HUDEP-2 (cell line): ENCODE measurements around the gene UVRAG.
"Not testable (repeated sequence)": the region's sequence is repeated elsewhere in the genome, so short reads cannot be mapped to it uniquely, and the experiment has no call there.

Source experiments
- DNase-seq, 76 experiments: peaks; one replicate each; lab custom pipeline; 2025; ENCODE audit not compliant: unreplicated experiment in 76 of 76; lab: John Stamatoyannopoulos, UW

UVRAG gene

DNA sequence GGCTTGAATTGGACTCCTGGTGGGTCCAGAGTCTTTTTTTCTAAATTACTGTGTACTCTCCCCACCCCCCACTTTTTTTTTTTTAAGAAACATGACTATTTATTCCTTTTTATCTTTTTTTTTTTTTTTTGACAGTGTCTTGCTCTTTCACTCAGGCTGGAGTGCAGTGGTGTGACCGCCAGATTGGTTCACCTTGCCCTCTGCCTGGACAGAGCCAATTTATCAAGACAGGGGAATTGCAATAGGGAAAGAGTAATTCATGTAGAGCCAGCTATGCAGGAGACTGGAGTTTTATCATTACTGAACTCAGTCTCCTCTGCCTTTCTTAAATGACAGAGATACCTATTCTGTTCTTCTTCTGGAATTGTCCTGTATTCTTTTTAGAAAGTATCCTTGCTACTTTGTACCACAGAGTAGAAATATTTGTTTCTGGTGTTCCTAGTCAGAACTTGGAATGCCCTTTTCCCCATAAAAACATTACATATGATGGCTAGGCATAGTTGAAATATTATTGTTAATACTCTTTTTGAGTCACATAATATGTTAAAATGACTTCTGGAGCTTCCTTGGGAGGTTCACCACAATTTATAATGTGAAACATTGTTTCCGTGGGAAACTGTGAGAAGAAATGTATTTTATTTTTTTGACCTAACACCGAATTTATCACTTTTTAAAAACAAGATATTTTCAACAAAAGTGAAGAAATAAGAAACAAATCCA lies 95.6 kb downstream of the UVRAG start:
- DNase-seq, result no peak

DNA sequence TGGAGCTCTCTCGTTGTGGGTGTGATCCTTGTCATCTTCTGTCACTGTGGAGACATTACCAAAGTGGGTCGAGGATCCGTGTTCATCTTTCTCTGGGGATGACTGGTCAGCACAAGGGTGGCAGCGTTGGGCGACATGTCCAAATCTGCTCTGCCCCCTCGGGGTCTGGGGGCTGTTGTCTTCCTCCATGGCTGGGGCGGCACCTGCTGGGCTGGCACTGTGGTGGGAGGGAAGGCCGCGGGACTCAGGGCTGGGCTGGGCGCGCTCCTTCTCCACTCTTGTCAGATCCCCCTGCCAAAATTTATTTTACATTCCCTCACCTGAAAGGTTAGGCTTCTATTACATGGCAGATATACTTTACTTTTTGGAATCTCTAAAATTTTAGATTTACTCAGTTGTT lies 96.4 kb downstream of the UVRAG start:
- no peak for DNase-seq

- DNase-seq, result no peak
Observed at GRCh38 chr11:75913984-75914383, 99.0 kb downstream of the UVRAG start.

DNA sequence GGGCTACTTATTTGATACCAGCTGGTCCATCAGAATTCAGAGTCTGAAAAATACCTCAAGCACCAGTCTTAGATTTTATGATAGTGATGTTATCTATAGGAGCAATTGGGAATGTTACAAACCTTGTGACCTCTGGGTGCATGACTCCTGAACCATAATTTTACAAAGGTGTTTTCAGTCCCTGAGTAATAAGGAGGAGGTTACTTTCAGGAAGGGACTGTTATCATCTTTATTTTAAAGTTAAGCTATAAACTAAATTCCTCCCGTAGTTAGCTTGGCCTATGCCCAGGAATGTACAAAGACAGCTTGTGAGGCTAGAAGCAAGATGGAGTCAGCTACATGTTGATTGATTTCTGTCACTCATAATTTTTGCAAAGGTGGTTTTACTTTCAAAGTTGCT lies 101.9 kb downstream of the UVRAG start:
- no peak for DNase-seq

- no peak for DNase-seq
Observed at GRCh38 chr11:75918331-75918730, 103.3 kb downstream of the UVRAG start.

DNA sequence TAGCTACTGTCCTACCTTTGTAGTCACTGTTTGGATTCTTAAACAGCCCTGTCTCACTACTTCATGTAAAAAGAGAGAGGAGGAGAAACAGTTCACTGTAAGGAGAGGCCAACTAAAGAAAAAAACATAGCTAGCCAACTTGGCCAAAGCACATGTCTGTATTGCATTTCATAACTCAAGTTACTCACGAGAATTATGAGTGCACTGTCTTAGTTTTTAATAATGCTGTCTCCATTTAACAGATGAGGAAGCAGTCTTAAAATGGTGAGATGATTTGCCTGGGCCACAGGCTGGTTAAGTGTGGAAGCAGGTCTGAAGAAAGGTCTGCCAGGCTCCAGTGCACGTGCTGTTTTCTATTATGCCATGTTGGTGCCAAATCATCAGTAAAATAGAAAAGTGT lies 104.5 kb downstream of the UVRAG start:
- DNase-seq, result no peak

GRCh38 chr11:75920848-75921247 lies 105.8 kb downstream of the UVRAG start:
- DNase-seq, result no peak

GRCh38 chr11:75921808-75922207 lies 106.8 kb downstream of the UVRAG start:
- no peak for DNase-seq

GRCh38 chr11:75924966-75925784 lies 110.2 kb downstream of the UVRAG start:
- no peak for DNase-seq

DNA sequence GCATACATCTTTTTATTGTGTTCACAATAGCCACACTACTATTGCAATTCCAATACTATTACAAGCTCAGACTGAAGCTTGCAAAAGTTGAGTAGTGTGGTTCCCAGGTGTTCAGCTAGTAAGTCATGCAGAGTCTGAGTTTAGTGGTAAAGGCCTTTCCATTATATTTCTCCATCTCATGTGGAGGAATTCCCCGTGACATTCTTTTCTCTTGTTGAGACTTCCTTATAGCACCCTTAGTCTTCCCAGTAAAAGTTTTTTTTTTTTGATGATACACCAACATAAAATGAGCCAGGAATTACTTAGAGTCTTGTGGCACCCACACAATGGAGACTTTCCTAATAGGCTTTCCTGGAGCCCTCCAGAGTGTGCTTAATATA lies 110.8 kb downstream of the UVRAG start:
- DNase-seq, result no peak

- DNase-seq, result no peak
Observed at GRCh38 chr11:75929706-75930105, 114.7 kb downstream of the UVRAG start.

GRCh38 chr11:75930534-75930933 lies 115.5 kb downstream of the UVRAG start:
- DNase-seq, result no peak

DNA sequence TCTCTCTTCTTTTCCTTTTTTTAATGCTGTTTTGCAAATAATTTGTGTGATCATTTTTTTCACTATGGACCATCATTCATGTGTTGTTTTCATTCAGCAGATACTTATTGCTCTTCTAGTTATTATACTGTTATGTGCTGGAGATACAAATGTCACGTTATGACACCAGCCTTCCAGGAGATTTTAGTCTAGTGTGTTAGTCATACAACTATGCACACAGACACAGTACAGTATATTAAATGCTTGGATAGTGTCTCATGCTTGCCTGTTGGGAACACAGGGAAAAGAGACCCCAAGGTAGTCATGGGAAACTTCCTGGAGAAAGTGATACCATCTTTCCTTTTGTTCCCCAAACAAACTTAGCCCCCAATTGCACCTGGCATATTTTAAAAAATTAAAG lies 116.1 kb downstream of the UVRAG start:
- DNase-seq, result no peak

DNA sequence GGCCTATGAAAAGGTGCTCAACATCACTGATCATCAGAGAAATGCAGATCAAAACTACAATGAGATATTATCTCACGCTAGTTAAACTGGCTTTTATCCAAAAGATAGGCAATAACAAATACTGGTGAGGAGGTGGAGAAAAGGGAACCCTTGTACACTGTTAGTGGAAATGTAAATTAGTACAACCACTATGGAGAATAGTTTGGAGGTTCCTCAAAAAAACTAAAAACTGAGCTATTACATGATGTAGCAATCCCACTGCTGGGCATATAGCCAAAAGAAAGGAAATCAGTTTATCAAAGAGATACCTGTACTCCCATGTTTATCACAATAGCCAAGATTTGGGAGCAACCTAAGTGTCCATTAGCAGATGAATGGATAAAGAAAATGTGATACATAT lies 118.7 kb downstream of the UVRAG start:
- DNase-seq, result not testable (repeated sequence)

DNA sequence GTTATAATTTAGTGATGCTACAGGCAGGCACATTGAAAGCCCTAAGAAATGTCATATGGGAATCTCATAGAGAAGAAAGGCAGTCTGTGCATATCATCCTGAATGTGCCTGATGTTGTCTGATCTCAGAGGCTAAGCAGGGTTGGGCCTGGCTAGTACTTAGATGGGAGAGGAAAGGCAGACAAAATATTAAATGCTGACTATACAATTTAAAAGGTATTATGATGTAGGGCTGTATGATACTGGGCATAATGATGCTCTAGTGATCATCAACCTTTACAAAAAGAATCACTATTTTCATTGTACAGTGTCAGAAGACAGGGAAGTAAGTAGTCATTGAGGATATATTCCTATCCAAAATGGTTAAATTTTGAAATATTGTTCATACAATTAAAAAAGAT lies 119.8 kb downstream of the UVRAG start:
- DNase-seq, result no peak

DNA sequence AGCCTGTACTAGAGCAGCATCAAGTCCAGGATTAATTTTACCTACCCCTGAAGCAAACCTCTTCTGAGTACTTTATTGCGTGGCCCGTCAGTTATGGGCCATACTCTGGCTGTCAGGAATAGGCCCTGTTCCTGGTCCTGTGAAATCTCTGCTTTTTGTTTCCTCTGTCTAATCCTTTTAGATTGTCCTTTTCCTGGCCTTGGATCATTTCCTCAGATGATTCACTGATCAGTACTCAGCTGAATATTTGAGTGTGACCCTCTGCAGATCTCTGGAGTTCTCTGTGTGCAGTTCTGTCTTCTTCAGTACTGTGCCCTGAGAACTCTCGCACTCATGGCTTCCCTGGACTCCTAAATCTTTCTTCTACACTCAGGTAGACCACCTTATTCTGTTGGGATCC lies 123.5 kb downstream of the UVRAG start:
- no peak for DNase-seq

- no peak for DNase-seq
Observed at GRCh38 chr11:75939516-75939915, 124.5 kb downstream of the UVRAG start.

- no peak for DNase-seq
Observed at GRCh38 chr11:75939992-75940391, 125.0 kb downstream of the UVRAG start.

GRCh38 chr11:75940911-75941310 lies 125.9 kb downstream of the UVRAG start:
- DNase-seq, result no peak

GRCh38 chr11:75944515-75944914 lies 129.5 kb downstream of the UVRAG start:
- no peak for DNase-seq

DNA sequence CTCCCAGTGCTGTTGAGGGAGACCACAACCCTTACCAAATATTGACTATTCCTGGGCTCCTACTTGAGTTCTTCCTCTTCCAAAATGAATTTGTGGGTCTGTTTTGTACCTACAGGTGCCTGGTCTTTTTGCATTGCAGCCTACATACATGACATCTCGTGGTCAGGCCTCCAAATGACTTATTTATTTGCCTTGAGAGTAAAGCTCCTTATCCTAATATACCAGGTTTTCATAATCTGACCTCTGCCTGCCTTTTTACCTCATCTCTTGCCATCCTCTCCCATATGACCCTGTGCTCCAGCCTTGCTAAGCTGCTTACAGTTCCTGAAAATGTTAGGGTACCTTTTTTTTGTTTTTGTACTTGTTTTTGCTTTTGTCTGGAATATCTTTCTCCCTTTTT lies 130.4 kb downstream of the UVRAG start:
- no peak for DNase-seq

GRCh38 chr11:75945947-75946346 lies 130.9 kb downstream of the UVRAG start:
- DNase-seq, result no peak
